Endothelial cell of umbilical vein (primary cell): ENCODE results near the gene LZTS3. TPM values are rescaled to one million over a fixed set of nuclear protein-coding genes. Genes with fewer than 3 reads are reported as not detected.

ENCODE experiments used
- BruUV-seq: library from RNA; stranded (reverse); fragments of 400-500 nt; replicated peaks from 2 replicates; lab custom pipeline; 2021; lab: Mats Ljungman, UMichigan
- CTCF ChIA-PET: fragments of 300-600, 350-600 bp; sonication (Branson Sonifier 250); formaldehyde crosslinking; loops from one replicate; lab custom pipeline; 2021; ENCODE audit warnings: antibody characterized with exemption, inconsistent platforms; lab: Charles Lee
- POLR2A ChIA-PET: fragments of 300-600, 350-600 bp; sonication (Branson Sonifier 250); formaldehyde crosslinking; loops from one replicate; lab custom pipeline; 2021; ENCODE audit warnings: antibody characterized with exemption, inconsistent platforms; lab: Charles Lee
- DNase-seq: peaks from one replicate; pipeline ENCODE4 v3.0.0-alpha.2; 2011; ENCODE audit warnings: low read depth, low spot score
- FAIRE-seq: peaks from 2 replicates; lab custom pipeline; 2011; peaks lifted over from hg19 to GRCh38; lab: Jason Lieb, UNC
- H2AFZ ChIP-seq: 2 replicates; pipeline ENCODE4 v1.6.0; 2012; ENCODE audit warnings: low read depth, low read length, control low read depth, inconsistent platforms
- H3K27ac ChIP-seq: 2 replicates; pipeline ENCODE4 v1.5.1; 2011; ENCODE audit warnings: low read depth, mild to moderate bottlenecking, control low read depth, low read length, moderate library complexity; ENCODE audit not compliant: insufficient read depth
- H3K27me3 ChIP-seq, 2 experiments: 2 replicates each; pipeline versions ENCODE4 v1.6.0 to v1.6.1; 2011; ENCODE audit warnings: low read length in 2 of 2, mixed read lengths in 1 of 2; ENCODE audit not compliant: control insufficient read depth in 2 of 2, insufficient read depth in 2 of 2
- H3K36me3 ChIP-seq, 2 experiments: 2 replicates in 1 of 2; 3 replicates in 1 of 2; pipeline ENCODE4 v1.5.1; 2011; ENCODE audit warnings: low read length in 2 of 2, mild to moderate bottlenecking in 1 of 2, moderate library complexity in 1 of 2; ENCODE audit not compliant: control insufficient read depth in 2 of 2, insufficient read depth in 2 of 2; ENCODE audit errors: extremely low read depth in 1 of 2
- H3K4me1 ChIP-seq: 3 replicates; pipeline ENCODE4 v1.5.1; 2011; ENCODE audit warnings: mild to moderate bottlenecking, low read length; ENCODE audit not compliant: control insufficient read depth, insufficient read depth; ENCODE audit errors: extremely low read depth
- H3K4me2 ChIP-seq: 2 replicates; pipeline ENCODE4 v1.6.1; 2011; ENCODE audit warnings: low read length, control low read depth, mixed read lengths; ENCODE audit not compliant: insufficient read depth
- H3K4me3 ChIP-seq, 3 experiments: fragments of 200-600 bp in 1 of 3; sonication (generic), shearing (Covaris generic) in 1 of 3; replicated peaks in 1 of 3; 2 replicates each; pipeline ENCODE4 v1.5.1; 2011 to 2016; ENCODE audit warnings: control low read depth in 3 of 3, low read length in 3 of 3, mild to moderate bottlenecking in 2 of 3, inconsistent platforms in 1 of 3, low read depth in 1 of 3, moderate library complexity in 1 of 3; ENCODE audit not compliant: insufficient read depth in 1 of 3
- H3K79me2 ChIP-seq: 2 replicates; pipeline ENCODE4 v1.6.0; 2012; ENCODE audit warnings: low read length, inconsistent platforms; ENCODE audit not compliant: control insufficient read depth, insufficient read depth
- H3K9ac ChIP-seq: replicated peaks from 2 replicates; pipeline ENCODE3; 2011; ENCODE audit warnings: low read length, control low read depth; ENCODE audit not compliant: insufficient read depth; ENCODE audit errors: extremely low read depth
- H3K9me1 ChIP-seq: replicated peaks from 3 replicates; pipeline ENCODE4 v1.6.0; 2011; ENCODE audit warnings: mild to moderate bottlenecking, low read length; ENCODE audit not compliant: control insufficient read depth, insufficient read depth; ENCODE audit errors: extremely low read depth
- H3K9me3 ChIP-seq: replicated peaks from 2 replicates; pipeline ENCODE4 v1.5.1; 2012; ENCODE audit warnings: low read length, inconsistent platforms; ENCODE audit not compliant: control insufficient read depth, insufficient read depth
- H4K20me1 ChIP-seq: replicated peaks from 2 replicates; pipeline ENCODE3; 2011; ENCODE audit warnings: mild to moderate bottlenecking, low read length; ENCODE audit not compliant: control insufficient read depth, insufficient read depth; ENCODE audit errors: extremely low read depth
- CTCF ChIP-seq, 2 donors: IDR thresholded peaks; 1 replicate in 1 of 2; 2 replicates in 1 of 2; pipeline ENCODE4 v1.5.1; 2011; ENCODE audit warnings: low read length in 2 of 2, mild to moderate bottlenecking in 2 of 2, moderate library complexity in 2 of 2, control low read depth in 1 of 2, inconsistent platforms in 1 of 2, low read depth in 1 of 2; ENCODE audit not compliant: insufficient read depth in 1 of 2; ENCODE audit errors: extremely low read depth in 1 of 2
- EZH2 ChIP-seq: IDR thresholded peaks from 2 replicates; pipeline ENCODE4 v1.6.1; 2012; ENCODE audit warnings: borderline replicate concordance, low read depth, mild to moderate bottlenecking, moderate library complexity, low read length, inconsistent platforms; ENCODE audit not compliant: severe bottlenecking
- GATA2 ChIP-seq: IDR thresholded peaks from 2 replicates; pipeline ENCODE4 v1.7.0; 2011; ENCODE audit warnings: low read depth, mild to moderate bottlenecking, moderate library complexity, mixed read lengths, low read length; ENCODE audit not compliant: insufficient read length, insufficient read depth
- MYC ChIP-seq: IDR thresholded peaks from one replicate; pipeline ENCODE4 v1.6.1; 2011; ENCODE audit warnings: mild to moderate bottlenecking, low read depth, low read length
- POLR2A ChIP-seq: IDR thresholded peaks from 2 replicates; pipeline ENCODE4 v1.6.1; 2012; ENCODE audit warnings: low read depth, mild to moderate bottlenecking, control low read depth, low read length
- POLR2AphosphoS5 ChIP-seq: IDR thresholded peaks from 2 replicates; pipeline ENCODE4 v1.6.1; 2012; ENCODE audit warnings: low read depth, mild to moderate bottlenecking, control low read depth, low read length, moderate library complexity; ENCODE audit not compliant: insufficient read depth
- dilution Hi-C: fragments of 300-500 bp; cut with MboI; formaldehyde crosslinking; loops from one replicate; pipeline ENCODE4 v1.15.0; 2019; ENCODE audit warnings: low sequenced_read_pairs; ENCODE audit not compliant: extremely low pct_ligation_motif_present
- intact Hi-C: fragments of 100-400 bp; cut with micrococcal nuclease; formaldehyde crosslinking; loops from one replicate; pipeline ENCODE4 v1.10.0; 2022
- polyA plus RNA-seq, 4 experiments: library from polyadenylated mRNA; depleted of rRNA in 3 of 4; stranded (reverse) in 3 of 4; unstranded in 1 of 4; fragments of >200 nt; gene quantifications; 2 replicates each; pipeline versions ENCODE4 v1.2.1 to v1.2.3, GENCODE V29; 2011 to 2012; ENCODE audit warnings: missing spikeins in 1 of 4
- total RNA-seq: library from RNA; stranded (reverse); gene quantifications from 2 replicates; pipeline ENCODE4 v1.2.3, GENCODE V29; 2021

The LZTS3 gene
- total and polyA plus RNA-seq, 2 donors (not counting 3 experiments of a cell fraction or from before 2014, with no cell fraction given) = 4.5 to 5.7 TPM

GRCh38 chr20:3158968-3159431 is 14.3 kb downstream of the LZTS3 start:
- FAIRE-seq (no peak), DNase-seq (no peak)
- Histone ChIP-seq H3K4me2 (peak overlapping the region; percentile 89), H3K9me3 (no peaks in the 10 kb centered on the region), H3K4me3 (peak overlapping the region; percentile 72 to 99 (median 86)), H3K4me1 (peaks cover 14% of the 10 kb centered on the region), H4K20me1 (no peaks in the 10 kb centered on the region), H3K9me1 (no peaks in the 10 kb centered on the region), H3K9ac (peak overlapping the region; percentile 85), H3K36me3 (peaks cover 0 to 4% of the 10 kb centered on the region in 2 experiments), H3K27ac (peak overlapping the region; percentile 70), H2AFZ (no peak overlapping the region), H3K79me2 (peaks cover 49% of the 10 kb centered on the region), H3K27me3 (no peaks in the 10 kb centered on the region)
- dilution Hi-C loops = no loop called here
- POLR2A ChIA-PET = no interaction called here
- no TSS peak for BruUV-seq
- intact Hi-C loops = no loop called here
- CTCF ChIA-PET = interaction anchor here (2.0 kb wide), 1 partner anchor 105 kb away, joined by 7 read pairs; no protein-coding TSS in a partner anchor
- TF ChIP-seq POLR2AphosphoS5 (no peak), CTCF (IDR thresholded peaks at IDR 0.05; ENCODE audit: extremely low read depth in 1 of 2, insufficient read depth in 1 of 2, low read depth in 1 of 2, low read length in 2 of 2) (no peak), EZH2 (no peak), POLR2A (no peak), GATA2 (no peak), MYC (no peak)
